Activated CD4-positive, alpha-beta T cell treated with anti-CD3 and anti-CD28 coated beads for 4 hours (primary cell): ENCODE data around the gene RAB20.
"Not testable (repeated sequence)": the region's sequence is repeated elsewhere in the genome, so short reads cannot be mapped to it uniquely, and the experiment has no call there.

Experiments used
- DNase-seq, 2 donors: peaks; one replicate each; pipeline ENCODE4 v3.0.0-alpha.2; 2020

Gene RAB20

GRCh38 chr13:110554227-110554836, 7.2 kb downstream of the RAB20 start:
- no peak for DNase-seq

GRCh38 chr13:110553417-110553816, 8.1 kb downstream of the RAB20 start:
- no peak for DNase-seq

GRCh38 chr13:110552767-110553166, 8.8 kb downstream of the RAB20 start:
- no peak for DNase-seq

GRCh38 chr13:110551284-110551683, 10.2 kb downstream of the RAB20 start:
- DNase-seq: no peak

- no peak for DNase-seq
Observed at GRCh38 chr13:110549795-110550160, 11.7 kb downstream of the RAB20 start.

- no peak for DNase-seq
Observed at GRCh38 chr13:110548891-110549794, 12.4 kb downstream of the RAB20 start.

GRCh38 chr13:110546926-110547325, 14.6 kb downstream of the RAB20 start:
- no peak for DNase-seq

- no peak for DNase-seq
Observed at GRCh38 chr13:110546378-110546777, 15.1 kb downstream of the RAB20 start.

GRCh38 chr13:110542169-110542796, 19.2 kb downstream of the RAB20 start:
- DNase-seq: no peak

- DNase-seq: no peak
Observed at GRCh38 chr13:110541526-110541920, 20.0 kb downstream of the RAB20 start.

GRCh38 chr13:110540871-110541525, 20.5 kb downstream of the RAB20 start:
- DNase-seq: no peak

GRCh38 chr13:110539894-110540293, 21.6 kb downstream of the RAB20 start:
- no peak for DNase-seq

- DNase-seq: no peak
Observed at GRCh38 chr13:110538632-110539031, 22.9 kb downstream of the RAB20 start.

GRCh38 chr13:110536006-110536693, 25.4 kb downstream of the RAB20 start:
- DNase-seq: no peak

GRCh38 chr13:110535526-110535925, 26.0 kb downstream of the RAB20 start:
- DNase-seq: no peak

- no peak for DNase-seq
Observed at GRCh38 chr13:110533771-110534670, 27.5 kb downstream of the RAB20 start.

- DNase-seq: not testable (repeated sequence)
Observed at GRCh38 chr13:110532258-110532657, 29.3 kb downstream of the RAB20 start.

GRCh38 chr13:110531671-110532083, 29.8 kb downstream of the RAB20 start:
- no peak for DNase-seq

GRCh38 chr13:110531100-110531499, 30.4 kb downstream of the RAB20 start:
- DNase-seq: no peak

- no peak for DNase-seq
Observed at GRCh38 chr13:110529522-110530311, 31.8 kb downstream of the RAB20 start.

GRCh38 chr13:110528911-110529310, 32.6 kb downstream of the RAB20 start:
- no peak for DNase-seq
